ENCODE results near the gene BRPF3. TPM values are rescaled to one million over a fixed set of nuclear protein-coding genes. Genes with fewer than 3 reads are reported as not detected.

BRPF3 gene
- total RNA-seq, 1 experiment from 2014 or later, result 41.4 TPM

DNA sequence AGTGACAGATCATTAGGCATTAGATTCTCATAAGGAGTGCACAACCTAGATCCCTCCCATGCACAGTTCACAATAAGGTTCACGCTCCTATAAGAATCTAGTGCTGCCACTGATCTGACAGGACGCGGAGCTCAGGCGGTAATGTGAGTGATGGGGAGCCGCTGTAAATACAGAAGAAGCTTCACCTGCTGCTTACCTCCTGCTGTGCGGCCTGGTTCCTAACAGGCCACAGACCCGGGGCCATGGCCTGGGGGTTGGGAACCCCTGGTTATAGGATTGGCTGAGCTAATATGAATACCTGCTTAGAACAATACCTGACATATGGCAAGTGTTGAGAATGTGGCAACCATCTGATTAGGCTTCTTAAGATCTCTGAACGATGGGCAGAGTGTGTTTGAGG is 75.7 kb downstream of the BRPF3 start:
- DNase-seq, result no peak
- H3K4me1 Mint-ChIP-seq (ENCODE audit: low read depth, unreplicated experiment), result peaks cover 10% of the 10 kb centered on the region
- intact Hi-C loops (cut with micrococcal nuclease; ENCODE audit: unreplicated experiment), result no loop called here
- H3K4me3 Mint-ChIP-seq (ENCODE audit: unreplicated experiment), result no peak overlapping the region
- ChIA-PET POLR2A (no interaction called here), CTCF (interaction anchor here (1.5 kb wide), 1 partner anchor 23 kb away, joined by 5 read pairs; no protein-coding TSS in a partner anchor)
- Histone ChIP-seq H3K4me3 (ENCODE audit: low read depth, low read length) (no peak overlapping the region), H3K9me3 (no peaks in the 10 kb centered on the region), H3K4me1 (peaks cover 3% of the 10 kb centered on the region; the same call in 1 of the 2 replicates), H3K27me3 (replicated peaks; ENCODE audit: control insufficient read depth, insufficient read depth, low read length) (no peaks in the 10 kb centered on the region), H3K36me3 (ENCODE audit: control insufficient read depth, insufficient read depth, low read length) (no peaks in the 10 kb centered on the region)
- TF ChIP-seq, protein P1, sequence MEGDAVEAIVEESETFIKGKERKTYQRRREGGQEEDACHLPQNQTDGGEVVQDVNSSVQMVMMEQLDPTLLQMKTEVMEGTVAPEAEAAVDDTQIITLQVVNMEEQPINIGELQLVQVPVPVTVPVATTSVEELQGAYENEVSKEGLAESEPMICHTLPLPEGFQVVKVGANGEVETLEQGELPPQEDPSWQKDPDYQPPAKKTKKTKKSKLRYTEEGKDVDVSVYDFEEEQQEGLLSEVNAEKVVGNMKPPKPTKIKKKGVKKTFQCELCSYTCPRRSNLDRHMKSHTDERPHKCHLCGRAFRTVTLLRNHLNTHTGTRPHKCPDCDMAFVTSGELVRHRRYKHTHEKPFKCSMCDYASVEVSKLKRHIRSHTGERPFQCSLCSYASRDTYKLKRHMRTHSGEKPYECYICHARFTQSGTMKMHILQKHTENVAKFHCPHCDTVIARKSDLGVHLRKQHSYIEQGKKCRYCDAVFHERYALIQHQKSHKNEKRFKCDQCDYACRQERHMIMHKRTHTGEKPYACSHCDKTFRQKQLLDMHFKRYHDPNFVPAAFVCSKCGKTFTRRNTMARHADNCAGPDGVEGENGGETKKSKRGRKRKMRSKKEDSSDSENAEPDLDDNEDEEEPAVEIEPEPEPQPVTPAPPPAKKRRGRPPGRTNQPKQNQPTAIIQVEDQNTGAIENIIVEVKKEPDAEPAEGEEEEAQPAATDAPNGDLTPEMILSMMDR (IDR thresholded peaks at IDR 0.05; ENCODE audit: insufficient read depth in 1 of 2, low read depth in 1 of 2, low read length in 1 of 2, severe bottlenecking in 1 of 2, unreplicated experiment in 1 of 2), result no peak
- H3K9me3 Mint-ChIP-seq (ENCODE audit: unreplicated experiment), result no peaks in the 10 kb centered on the region
- H3K27me3 Mint-ChIP-seq (ENCODE audit: insufficient read depth, unreplicated experiment), result no peaks in the 10 kb centered on the region
- H3K27ac Mint-ChIP-seq (ENCODE audit: unreplicated experiment), result no peak overlapping the region
- BruUV-seq (replicated peaks), result no TSS peak
- H3K36me3 Mint-ChIP-seq (ENCODE audit: insufficient read depth, unreplicated experiment), result no peaks in the 10 kb centered on the region

DNA sequence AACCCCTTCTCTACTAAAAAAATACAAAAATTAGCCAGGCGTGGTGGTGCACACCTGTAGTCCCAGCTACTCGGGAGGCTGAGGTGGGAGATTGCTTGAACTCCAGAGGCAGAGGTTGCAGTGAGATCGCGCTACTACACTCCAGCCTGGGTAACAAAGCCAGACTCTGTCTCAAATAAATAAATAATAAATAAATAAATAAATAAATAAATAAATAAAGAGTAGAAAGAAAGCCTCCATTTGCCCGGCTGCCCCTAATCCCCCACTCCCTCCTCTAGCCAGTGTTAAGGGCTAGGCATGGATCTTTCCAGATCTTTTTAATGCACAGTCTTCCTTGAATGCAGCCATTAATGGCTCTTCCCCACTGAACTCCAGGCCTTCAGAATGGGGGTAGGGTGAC is 76.5 kb downstream of the BRPF3 start:
- no peaks in the 10 kb centered on the region for H3K36me3 ChIP-seq (ENCODE audit: control insufficient read depth, insufficient read depth, low read length)
- H3K9me3 Mint-ChIP-seq (ENCODE audit: unreplicated experiment), result no peaks in the 10 kb centered on the region
- CTCF ChIA-PET, result no interaction called here
- no peaks in the 10 kb centered on the region for H3K9me3 ChIP-seq
- TF ChIP-seq, protein P1 (IDR thresholded peaks at IDR 0.05; ENCODE audit: insufficient read depth in 1 of 2, low read depth in 1 of 2, low read length in 1 of 2, severe bottlenecking in 1 of 2, unreplicated experiment in 1 of 2), result no peak
- intact Hi-C loops (cut with micrococcal nuclease; ENCODE audit: unreplicated experiment), result no loop called here
- DNase-seq, result no peak
- no peaks in the 10 kb centered on the region for H3K27me3 Mint-ChIP-seq (ENCODE audit: insufficient read depth, unreplicated experiment)
- POLR2A ChIA-PET, result no interaction called here
- H3K27ac Mint-ChIP-seq (ENCODE audit: unreplicated experiment), result no peak overlapping the region
- no peak overlapping the region for H3K4me3 Mint-ChIP-seq (ENCODE audit: unreplicated experiment)
- H3K4me1 ChIP-seq, result peaks cover 3% of the 10 kb centered on the region; the same call in 1 of the 2 replicates
- H3K4me1 Mint-ChIP-seq (ENCODE audit: low read depth, unreplicated experiment), result peaks cover 10% of the 10 kb centered on the region
- BruUV-seq (replicated peaks), result no TSS peak
- H3K36me3 Mint-ChIP-seq (ENCODE audit: insufficient read depth, unreplicated experiment), result no peaks in the 10 kb centered on the region
- H3K27me3 ChIP-seq (replicated peaks; ENCODE audit: control insufficient read depth, insufficient read depth, low read length), result no peaks in the 10 kb centered on the region
- H3K4me3 ChIP-seq (ENCODE audit: low read depth, low read length), result no peak overlapping the region

DNA sequence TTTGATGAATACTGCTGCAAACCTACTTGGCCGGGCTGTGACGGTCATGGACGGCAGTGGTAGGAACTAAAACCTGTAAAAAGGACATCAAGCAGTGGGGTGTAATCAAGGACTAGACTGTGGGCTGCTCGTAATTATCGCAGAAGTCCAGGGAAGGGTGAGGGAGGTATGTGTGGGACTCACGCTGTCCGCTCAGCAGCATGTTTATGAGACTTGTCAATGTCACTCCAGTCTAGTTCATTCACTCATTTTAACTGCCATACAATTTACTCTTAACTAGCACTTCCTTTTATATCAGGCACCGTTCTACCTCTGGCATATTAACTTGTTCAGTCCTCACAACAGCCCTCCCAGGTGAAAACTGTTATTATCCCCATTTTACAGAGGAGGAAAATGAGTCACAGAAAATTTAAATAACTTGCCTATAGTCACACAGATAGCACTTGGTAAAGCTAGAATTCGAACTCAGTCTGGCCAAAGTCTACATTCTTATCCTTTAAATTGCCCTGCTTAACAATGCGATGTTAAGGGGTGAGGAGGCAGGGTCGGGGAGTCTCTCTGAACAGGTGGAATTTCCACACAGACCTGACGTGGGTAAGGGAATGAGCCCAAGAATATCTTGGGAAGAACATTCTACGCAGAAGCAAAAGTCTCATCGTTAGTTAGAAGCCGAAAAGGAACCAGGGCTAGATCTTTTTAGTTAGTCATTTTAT is 77.4 kb downstream of the BRPF3 start:
- Histone ChIP-seq H3K4me1 (peaks cover 3% of the 10 kb centered on the region; the same call in 1 of the 2 replicates), H3K9me3 (no peaks in the 10 kb centered on the region), H3K4me3 (ENCODE audit: low read depth, low read length) (no peak overlapping the region), H3K36me3 (ENCODE audit: control insufficient read depth, insufficient read depth, low read length) (no peaks in the 10 kb centered on the region), H3K27me3 (replicated peaks; ENCODE audit: control insufficient read depth, insufficient read depth, low read length) (no peaks in the 10 kb centered on the region)
- no peak for DNase-seq
- TF ChIP-seq, protein P1 (IDR thresholded peaks at IDR 0.05; ENCODE audit: insufficient read depth in 1 of 2, low read depth in 1 of 2, low read length in 1 of 2, severe bottlenecking in 1 of 2, unreplicated experiment in 1 of 2), result no peak
- H3K4me1 Mint-ChIP-seq (ENCODE audit: low read depth, unreplicated experiment), result peaks cover 6% of the 10 kb centered on the region
- H3K27me3 Mint-ChIP-seq (ENCODE audit: insufficient read depth, unreplicated experiment), result no peaks in the 10 kb centered on the region
- no TSS peak for BruUV-seq (replicated peaks)
- intact Hi-C loops (cut with micrococcal nuclease; ENCODE audit: unreplicated experiment), result no loop called here
- no peaks in the 10 kb centered on the region for H3K36me3 Mint-ChIP-seq (ENCODE audit: insufficient read depth, unreplicated experiment)
- POLR2A ChIA-PET, result no interaction called here
- H3K9me3 Mint-ChIP-seq (ENCODE audit: unreplicated experiment), result no peaks in the 10 kb centered on the region
- CTCF ChIA-PET, result no interaction called here
- H3K4me3 Mint-ChIP-seq (ENCODE audit: unreplicated experiment), result no peak overlapping the region
- H3K27ac Mint-ChIP-seq (ENCODE audit: unreplicated experiment), result no peak overlapping the region
